ENCODE results near the gene CPTP.

Gene CPTP

DNA sequence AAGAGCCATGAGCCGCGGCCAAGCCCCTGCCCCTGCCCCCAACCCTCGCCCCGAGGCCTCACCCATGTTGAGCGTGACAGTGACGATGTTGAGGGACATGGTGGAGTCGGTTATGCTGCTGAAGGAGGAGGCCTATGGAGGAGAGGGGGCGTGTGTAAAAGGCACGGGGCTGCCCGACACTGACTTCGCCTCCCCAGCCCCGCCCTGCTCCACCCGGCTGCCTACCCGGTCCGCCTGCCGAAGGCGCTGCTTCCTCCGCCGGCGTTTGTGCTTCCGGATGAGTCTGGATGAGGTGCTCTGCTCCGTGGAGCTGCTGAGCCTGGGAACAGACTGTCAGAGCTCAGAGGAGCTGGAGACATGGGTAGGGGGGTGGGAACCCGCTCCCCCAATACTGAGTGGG, 15.6 kb downstream of the CPTP start:
- TF ChIP-seq, protein P1, sequence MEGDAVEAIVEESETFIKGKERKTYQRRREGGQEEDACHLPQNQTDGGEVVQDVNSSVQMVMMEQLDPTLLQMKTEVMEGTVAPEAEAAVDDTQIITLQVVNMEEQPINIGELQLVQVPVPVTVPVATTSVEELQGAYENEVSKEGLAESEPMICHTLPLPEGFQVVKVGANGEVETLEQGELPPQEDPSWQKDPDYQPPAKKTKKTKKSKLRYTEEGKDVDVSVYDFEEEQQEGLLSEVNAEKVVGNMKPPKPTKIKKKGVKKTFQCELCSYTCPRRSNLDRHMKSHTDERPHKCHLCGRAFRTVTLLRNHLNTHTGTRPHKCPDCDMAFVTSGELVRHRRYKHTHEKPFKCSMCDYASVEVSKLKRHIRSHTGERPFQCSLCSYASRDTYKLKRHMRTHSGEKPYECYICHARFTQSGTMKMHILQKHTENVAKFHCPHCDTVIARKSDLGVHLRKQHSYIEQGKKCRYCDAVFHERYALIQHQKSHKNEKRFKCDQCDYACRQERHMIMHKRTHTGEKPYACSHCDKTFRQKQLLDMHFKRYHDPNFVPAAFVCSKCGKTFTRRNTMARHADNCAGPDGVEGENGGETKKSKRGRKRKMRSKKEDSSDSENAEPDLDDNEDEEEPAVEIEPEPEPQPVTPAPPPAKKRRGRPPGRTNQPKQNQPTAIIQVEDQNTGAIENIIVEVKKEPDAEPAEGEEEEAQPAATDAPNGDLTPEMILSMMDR (IDR thresholded peaks at IDR 0.05), result no peak
- Histone ChIP-seq H3K4me1 (ENCODE audit: control insufficient read depth in 1 of 2, insufficient read depth in 1 of 2, low read depth in 1 of 2, low read length in 1 of 2) (no peaks in the 10 kb centered on the region), H3K36me3 (peaks cover 27% of the 10 kb centered on the region), H3K4me3 (ENCODE audit: low read depth in 1 of 2, low read length in 1 of 2) (no peak overlapping the region), H3K27ac (no peak overlapping the region), H3K27me3 (no peaks in the 10 kb centered on the region), H3K9me3 (no peaks in the 10 kb centered on the region)

DNA sequence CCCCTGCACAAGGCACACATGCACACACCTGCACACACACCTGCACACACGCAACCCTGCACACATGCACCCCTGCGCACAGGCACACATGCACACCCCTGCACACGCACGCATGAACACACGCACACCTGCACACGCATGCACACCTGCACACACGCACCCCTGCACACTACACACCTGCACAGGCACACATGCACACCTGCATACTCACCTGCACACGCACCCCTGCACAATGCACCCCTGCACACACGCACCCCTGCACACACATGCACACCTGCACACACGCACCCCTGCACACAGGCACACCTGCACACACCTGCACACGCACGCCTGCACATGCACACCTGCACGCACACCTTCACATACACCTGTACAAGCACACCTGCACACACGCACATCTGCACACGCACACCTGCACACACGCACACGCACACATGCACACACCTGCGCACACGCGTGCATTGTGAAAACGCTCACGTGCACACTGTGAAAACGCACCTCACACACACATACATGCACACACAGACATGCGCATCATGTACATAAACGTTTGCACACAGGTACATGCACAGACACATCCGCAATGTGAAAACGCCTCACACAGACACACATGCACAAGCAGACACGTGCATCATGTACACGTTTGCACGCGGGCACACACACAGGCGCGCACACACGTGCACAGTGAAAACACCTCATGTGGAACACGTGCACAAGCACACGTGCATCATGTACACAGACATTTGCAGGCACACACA, 16.4 kb downstream of the CPTP start:
- TF ChIP-seq, protein P1 (IDR thresholded peaks at IDR 0.05), result no peak
- Histone ChIP-seq H3K36me3 (peaks cover 27% of the 10 kb centered on the region), H3K27ac (no peak overlapping the region), H3K9me3 (no peaks in the 10 kb centered on the region), H3K4me1 (ENCODE audit: control insufficient read depth in 1 of 2, insufficient read depth in 1 of 2, low read depth in 1 of 2, low read length in 1 of 2) (no peaks in the 10 kb centered on the region), H3K4me3 (ENCODE audit: low read depth in 1 of 2, low read length in 1 of 2) (no peak overlapping the region), H3K27me3 (no peaks in the 10 kb centered on the region)

DNA sequence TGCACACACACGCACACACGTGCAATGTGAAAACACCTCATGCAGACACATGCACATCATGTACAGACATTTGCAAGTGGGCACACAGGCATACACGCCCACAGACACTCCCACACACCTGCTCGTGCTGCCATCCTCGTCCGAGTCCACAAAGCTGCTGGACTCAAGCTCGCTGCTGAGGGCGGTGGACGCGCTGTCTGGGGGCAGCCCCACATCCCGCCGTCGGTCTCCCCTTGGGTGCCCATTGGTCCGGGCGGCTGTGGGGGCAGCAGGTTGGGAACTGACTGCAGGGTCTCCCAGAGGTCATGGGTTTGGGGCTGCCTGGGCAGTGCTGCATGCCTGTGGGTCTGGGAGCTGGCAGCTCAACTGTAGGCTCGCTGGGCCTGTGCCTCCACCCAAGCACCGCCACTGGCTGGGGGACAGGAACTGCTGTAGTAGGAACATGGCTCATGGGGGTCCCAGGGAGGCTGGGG, 17.0 kb downstream of the CPTP start:
- TF ChIP-seq, protein P1 (IDR thresholded peaks at IDR 0.05), result no peak
- H3K36me3 ChIP-seq, result peaks cover 27% of the 10 kb centered on the region
- no peaks in the 10 kb centered on the region for H3K9me3 ChIP-seq
- no peaks in the 10 kb centered on the region for H3K4me1 ChIP-seq (ENCODE audit: control insufficient read depth in 1 of 2, insufficient read depth in 1 of 2, low read depth in 1 of 2, low read length in 1 of 2)
- no peak overlapping the region for H3K27ac ChIP-seq
- no peak overlapping the region for H3K4me3 ChIP-seq (ENCODE audit: low read depth in 1 of 2, low read length in 1 of 2)
- H3K27me3 ChIP-seq, result no peaks in the 10 kb centered on the region

DNA sequence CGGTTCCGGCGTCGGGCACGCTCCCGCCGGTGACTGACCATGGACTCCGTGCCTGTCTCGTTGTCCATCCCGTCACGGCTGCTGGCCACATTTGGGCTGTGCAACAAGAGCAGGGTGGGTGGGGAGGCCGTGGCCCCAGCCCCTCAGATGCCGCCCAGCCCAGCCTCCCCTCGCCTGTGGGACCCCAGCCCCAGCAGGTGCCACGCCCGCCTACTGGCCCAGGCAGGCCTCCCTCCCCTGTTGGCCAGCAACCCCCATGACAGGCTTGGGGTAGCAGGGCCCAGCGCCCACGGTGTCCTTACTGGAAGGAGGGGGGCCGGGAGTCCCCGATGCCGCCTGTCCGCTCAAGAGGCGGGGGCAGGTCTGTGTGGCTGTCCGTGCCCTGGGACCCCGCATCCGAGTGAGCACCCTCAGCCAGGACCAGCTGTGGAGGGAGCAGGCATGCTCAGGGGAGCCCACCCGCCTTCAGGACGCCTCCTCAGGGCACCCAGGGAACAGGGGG, 17.5 kb downstream of the CPTP start:
- H3K27ac ChIP-seq, result no peak overlapping the region
- H3K4me3 ChIP-seq (ENCODE audit: low read depth in 1 of 2, low read length in 1 of 2), result no peak overlapping the region
- TF ChIP-seq, protein P1 (IDR thresholded peaks at IDR 0.05), result no peak
- H3K36me3 ChIP-seq, result peaks cover 27% of the 10 kb centered on the region
- H3K27me3 ChIP-seq, result no peaks in the 10 kb centered on the region
- H3K9me3 ChIP-seq, result no peaks in the 10 kb centered on the region
- H3K4me1 ChIP-seq (ENCODE audit: control insufficient read depth in 1 of 2, insufficient read depth in 1 of 2, low read depth in 1 of 2, low read length in 1 of 2), result no peaks in the 10 kb centered on the region

DNA sequence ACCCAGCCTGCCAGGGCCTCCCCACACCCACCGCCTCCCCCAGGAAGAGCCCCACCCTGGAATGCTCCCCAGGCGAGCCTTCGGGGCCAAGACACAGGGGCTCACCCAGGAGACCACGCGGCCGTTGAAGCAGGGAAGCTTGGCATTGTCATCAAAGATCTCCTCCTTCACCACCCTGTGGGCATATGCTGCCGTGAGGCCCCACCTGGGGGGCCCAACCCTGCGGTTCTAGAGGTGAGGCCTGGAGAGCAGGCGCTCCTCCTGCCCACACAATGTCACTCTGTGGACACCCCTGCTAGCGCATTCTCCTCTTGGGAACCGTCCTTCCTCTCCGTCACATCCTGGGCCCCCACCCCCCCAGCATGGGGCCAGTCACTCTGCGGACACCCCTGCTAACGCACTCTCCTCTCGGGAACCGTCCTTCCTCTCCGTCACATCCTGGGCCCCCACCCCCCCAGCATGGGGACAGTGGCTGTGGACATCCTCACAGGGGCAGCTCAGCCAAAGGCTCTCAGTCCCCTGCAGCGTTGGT, 18.0 kb downstream of the CPTP start:
- TF ChIP-seq, protein P1 (IDR thresholded peaks at IDR 0.05), result no peak
- H3K9me3 ChIP-seq, result no peaks in the 10 kb centered on the region
- H3K27me3 ChIP-seq, result peaks cover 3% of the 10 kb centered on the region
- H3K4me1 ChIP-seq (ENCODE audit: control insufficient read depth in 1 of 2, insufficient read depth in 1 of 2, low read depth in 1 of 2, low read length in 1 of 2), result no peaks in the 10 kb centered on the region
- no peak overlapping the region for H3K4me3 ChIP-seq (ENCODE audit: low read depth in 1 of 2, low read length in 1 of 2)
- no peak overlapping the region for H3K27ac ChIP-seq
- H3K36me3 ChIP-seq, result peaks cover 27% of the 10 kb centered on the region
